GM18909 (cell line): ENCODE results near the gene NTSR1.

Experiments
- ATAC-seq: cut with Tn5 transposase; IDR thresholded peaks from one replicate; pipeline ENCODE4 v1.9.1; 2021; ENCODE audit warnings: mild to moderate bottlenecking; ENCODE audit not compliant: unreplicated experiment, poor library complexity

The NTSR1 gene

DNA sequence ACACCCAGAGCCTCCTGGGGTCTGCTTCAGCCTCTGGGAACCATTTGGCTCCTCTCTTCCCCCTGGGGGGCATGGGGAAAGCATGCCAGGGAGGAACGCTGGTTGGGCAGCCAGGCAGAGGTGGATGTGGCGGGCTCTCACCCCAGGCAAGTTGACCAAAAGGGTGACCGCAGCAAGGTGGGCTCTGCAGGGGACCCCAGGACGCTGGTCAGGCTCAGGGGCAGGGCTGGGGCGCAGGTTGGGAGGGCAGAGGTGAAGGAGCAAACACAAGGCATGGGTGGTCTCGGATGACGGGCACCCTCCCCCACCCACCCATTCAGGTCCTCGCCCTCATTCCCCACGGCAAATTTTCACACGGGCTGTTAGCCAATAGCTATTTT lies 57.4 kb downstream of the NTSR1 start:
- ATAC-seq = no peak

- ATAC-seq = no peak
Measured at GRCh38 chr20:62766716-62767115, 58.1 kb downstream of the NTSR1 start.

GRCh38 chr20:62768234-62768546 lies 59.6 kb downstream of the NTSR1 start:
- ATAC-seq = no peak

DNA sequence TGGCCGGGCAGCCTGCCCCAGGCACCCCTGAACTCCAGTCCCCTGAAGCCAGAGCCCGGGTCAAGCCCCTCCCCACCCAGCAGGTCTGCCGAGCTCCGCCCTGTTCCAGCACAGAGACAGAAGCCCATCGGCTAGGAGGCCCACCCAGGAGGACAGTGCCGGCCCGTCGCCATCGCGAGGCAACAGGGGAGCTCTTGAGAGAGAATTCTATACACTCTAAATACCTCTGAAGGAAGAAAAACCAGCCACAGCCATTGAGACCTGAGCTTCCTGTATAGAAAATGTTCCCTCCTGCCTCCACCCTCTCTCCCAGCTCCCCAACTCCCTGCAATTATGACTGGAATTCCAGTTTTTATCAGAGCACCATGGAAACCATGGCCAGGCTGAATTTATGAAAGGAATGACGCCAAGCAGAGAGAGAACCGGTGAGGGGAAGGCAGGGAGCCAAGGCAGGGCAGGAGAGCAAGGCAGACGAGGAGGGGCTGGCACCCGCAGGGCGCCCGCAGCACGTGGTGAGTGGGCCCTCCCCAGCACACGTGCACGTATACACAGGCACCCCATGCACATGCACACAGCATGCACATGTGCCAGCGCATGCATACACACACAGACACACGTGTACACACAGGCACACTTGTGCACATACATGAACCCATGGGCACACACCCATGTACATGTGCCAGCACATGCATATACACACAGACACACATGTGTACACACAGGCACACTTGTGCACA lies 60.1 kb downstream of the NTSR1 start:
- no peak for ATAC-seq

- no peak for ATAC-seq
Measured at GRCh38 chr20:62769346-62770071, 60.9 kb downstream of the NTSR1 start.

DNA sequence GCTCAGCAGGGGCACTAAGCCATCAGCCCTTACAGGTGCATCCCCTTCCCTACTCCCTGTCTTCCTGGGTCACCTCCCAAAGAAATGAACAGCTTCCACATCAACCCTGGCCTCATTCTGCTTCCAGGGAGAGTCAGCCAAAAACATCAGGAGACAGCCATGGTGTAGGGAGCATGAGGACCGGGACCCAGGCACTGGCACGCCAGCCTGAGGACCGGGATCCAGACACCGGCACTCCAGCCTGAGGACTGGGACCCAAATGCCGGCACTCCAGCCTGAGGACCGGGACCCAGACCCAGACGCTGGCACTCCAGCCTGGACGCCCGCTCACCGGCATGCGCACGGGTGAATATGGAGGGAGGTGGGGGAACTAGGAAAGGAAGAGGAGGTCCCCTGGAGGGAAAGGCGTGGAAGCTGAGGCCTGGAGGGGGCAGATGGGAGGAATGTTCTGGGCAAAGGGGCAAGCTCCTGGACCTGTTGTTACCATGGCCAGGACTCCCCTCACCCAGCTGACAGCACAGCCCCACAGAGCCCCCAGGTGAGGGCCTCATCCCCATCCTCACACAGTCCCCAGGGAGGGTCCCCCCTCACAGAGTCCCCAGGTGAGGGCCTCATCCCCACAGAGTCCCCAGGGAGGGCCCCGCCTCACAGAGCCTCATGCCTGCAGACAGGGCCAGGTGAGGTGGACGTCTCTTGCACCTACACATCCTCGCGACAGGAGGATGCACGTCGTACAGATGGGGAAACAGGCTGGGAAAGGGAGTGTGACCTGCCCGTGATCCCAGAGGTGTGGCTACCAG lies 61.7 kb downstream of the NTSR1 start:
- no peak for ATAC-seq

GRCh38 chr20:62770916-62771315 lies 62.3 kb downstream of the NTSR1 start:
- no peak for ATAC-seq

- ATAC-seq = no peak
Measured at GRCh38 chr20:62771396-62772102, 62.9 kb downstream of the NTSR1 start.

- ATAC-seq = no peak
Measured at GRCh38 chr20:62772103-62772611, 63.5 kb downstream of the NTSR1 start.

- no peak for ATAC-seq
Measured at GRCh38 chr20:62772619-62772989, 64.0 kb downstream of the NTSR1 start.

GRCh38 chr20:62772990-62773844 lies 64.6 kb downstream of the NTSR1 start:
- ATAC-seq = no peak

DNA sequence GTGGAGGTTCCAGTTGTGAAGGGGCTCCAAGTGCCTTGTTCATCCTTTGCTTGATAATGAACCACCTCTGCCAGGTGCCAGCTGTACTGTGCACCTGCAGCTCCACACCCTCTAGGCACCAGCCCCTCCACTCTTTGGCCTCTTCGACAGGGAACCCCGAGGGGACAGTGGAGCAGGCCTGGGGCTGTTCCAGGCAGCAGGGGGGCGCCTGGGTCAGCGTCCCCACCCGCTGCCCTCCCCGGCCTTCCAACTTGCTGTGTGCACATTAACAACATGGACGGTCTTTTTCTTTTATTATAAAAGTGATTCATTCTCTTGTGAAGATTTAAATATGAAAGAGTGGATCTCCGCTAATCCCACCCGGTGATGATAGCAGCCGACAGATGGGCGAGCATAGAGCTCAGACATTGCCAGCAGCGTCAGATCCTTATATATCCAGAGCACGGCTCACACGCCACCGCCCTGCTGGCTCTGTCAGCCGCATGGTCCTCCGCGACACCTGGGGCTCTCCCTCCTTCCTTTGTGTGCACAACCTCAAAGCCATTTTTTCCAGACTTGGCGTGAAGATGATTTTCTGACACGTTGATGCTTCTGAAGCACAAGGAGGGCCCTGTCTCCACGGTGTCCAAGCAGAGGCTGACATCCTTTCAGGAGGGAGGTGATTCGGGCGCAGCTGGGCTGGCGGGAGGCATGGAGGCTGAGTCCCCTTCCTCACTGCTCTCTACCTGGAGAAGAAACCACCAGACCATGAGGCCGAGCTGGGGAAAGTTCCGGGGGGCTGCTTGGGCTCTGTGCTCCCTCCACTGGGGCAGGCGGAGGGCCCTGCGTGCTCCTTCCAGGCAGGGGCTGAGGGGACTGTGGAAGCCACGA lies 65.4 kb downstream of the NTSR1 start:
- no peak for ATAC-seq

GRCh38 chr20:62774762-62775161 lies 66.1 kb downstream of the NTSR1 start:
- ATAC-seq = no peak

GRCh38 chr20:62775206-62775605 lies 66.6 kb downstream of the NTSR1 start:
- ATAC-seq = no peak

- ATAC-seq = no peak
Measured at GRCh38 chr20:62776035-62776691, 67.5 kb downstream of the NTSR1 start.

DNA sequence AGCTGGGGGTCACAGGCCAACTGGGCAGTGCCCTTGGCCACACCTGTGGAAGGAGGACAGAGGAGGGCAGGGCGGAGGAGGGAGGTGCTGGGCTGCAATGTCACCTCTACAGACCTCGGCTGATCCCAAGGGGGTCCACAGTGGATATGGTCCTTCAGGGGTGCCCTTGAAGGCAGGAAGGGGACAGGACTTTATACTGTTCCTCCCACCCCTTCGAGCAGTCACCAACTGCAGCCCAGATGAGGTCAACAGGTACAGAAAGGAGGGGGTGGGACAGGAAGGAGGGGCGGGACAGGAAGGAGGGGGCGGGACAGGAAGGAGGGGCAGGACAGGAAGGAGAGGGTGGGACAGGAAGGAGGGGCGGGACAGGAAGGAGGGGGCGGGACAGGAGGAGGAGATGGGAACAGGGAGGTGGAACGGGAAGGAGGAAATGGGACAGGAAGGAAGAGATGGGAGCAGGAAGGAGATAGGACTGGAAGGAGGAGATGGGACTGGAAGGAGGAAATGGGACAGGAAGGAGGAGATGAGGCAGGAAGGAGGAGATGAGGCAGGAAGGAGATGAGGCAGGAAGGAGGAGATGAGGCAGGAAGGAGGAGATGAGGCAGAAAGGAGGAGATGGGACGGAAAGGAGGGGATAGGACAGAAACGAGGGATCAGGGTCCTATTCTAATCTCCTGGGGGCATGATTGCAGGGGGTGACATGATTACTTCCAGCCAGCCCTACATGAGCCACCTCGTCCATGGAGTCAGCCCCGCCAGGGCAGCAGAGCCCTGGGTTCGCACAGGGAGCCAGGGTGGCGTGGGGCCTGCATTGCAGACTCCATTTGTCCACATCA lies 68.3 kb downstream of the NTSR1 start:
- peak; percentile 46 for ATAC-seq

- ATAC-seq = no peak
Measured at GRCh38 chr20:62777528-62777830, 68.8 kb downstream of the NTSR1 start.

GRCh38 chr20:62778058-62778457 lies 69.4 kb downstream of the NTSR1 start:
- no peak for ATAC-seq
